ENCODE measurements around the gene PEAK1. TPM values are rescaled to one million over a fixed set of nuclear protein-coding genes. Genes with fewer than 3 reads are reported as not detected.

The PEAK1 gene
- total RNA-seq, 6 experiments from 2014 or later = 85.6 to 110 (median 95.8) TPM

DNA sequence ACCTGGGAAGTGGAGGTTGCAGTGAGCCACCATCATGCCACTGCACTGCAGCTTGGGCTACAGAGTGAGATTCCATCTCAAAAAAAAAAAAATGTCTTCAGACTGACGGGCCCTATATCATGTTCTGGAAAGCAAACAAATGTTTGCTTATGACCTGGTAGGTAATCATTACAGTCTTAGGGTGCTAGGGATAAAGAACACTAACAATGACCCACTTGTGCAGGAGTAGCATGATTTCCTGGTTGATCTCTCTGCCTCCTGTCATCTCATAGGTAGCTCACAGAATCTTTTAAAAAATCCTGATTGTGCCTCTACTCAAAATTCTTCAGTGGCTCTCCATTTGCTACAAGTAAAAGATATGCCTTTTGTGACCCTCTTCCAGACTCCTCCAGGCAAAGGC lies 274.5 kb downstream of the PEAK1 start:
- no peak for DNase-seq
- Mint-ChIP-seq H3K36me3 (ENCODE audit: low read depth) (peaks cover 48% of the 10 kb centered on the region), H3K4me3 (peak overlapping the region; percentile 81), H3K27me3 (ENCODE audit: insufficient read depth) (no peaks in the 10 kb centered on the region; the same call in 1 of the 2 replicates), H3K4me1 (ENCODE audit: low read depth) (peaks cover 71% of the 10 kb centered on the region), H3K9me3 (peaks cover 11% of the 10 kb centered on the region), H3K27ac (peak overlapping the region; percentile 96)
- TF ChIP-seq CTCF (IDR thresholded peaks at IDR 0.05) = no peak

- H3K27ac Mint-ChIP-seq = peak overlapping the region; percentile 96
- peaks cover 71% of the 10 kb centered on the region for H3K4me1 Mint-ChIP-seq (ENCODE audit: low read depth)
- no peak for TF ChIP-seq CTCF (IDR thresholded peaks at IDR 0.05)
- peaks cover 16% of the 10 kb centered on the region for H3K9me3 Mint-ChIP-seq
- H3K27me3 Mint-ChIP-seq (ENCODE audit: insufficient read depth) = no peaks in the 10 kb centered on the region; the same call in 1 of the 2 replicates
- peak overlapping the region; percentile 81 for H3K4me3 Mint-ChIP-seq
- peaks cover 52% of the 10 kb centered on the region for H3K36me3 Mint-ChIP-seq (ENCODE audit: low read depth)
- DNase-seq = peak; percentile 94
Measured at GRCh38 chr15:77144492-77145070, 275.3 kb downstream of the PEAK1 start.

DNA sequence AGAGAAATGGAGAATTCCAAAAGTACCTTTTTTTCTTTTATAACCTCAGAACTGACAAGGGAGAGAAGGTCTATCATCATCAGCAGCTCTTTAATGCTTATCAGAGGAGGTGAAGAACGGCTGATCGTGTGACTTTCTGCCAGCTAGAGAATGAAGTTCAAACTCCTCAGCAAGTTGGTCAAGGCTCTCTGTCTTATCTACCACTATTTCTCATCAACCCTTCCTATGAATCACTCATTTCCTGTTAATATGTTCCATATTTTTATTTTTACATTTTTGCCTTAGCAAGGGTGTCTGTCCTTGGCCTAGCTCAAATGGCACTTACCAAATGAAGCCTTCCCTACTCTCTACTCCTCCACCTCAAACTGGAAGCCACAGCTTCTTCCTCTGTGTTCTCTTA lies 275.9 kb downstream of the PEAK1 start:
- no peaks in the 10 kb centered on the region; the same call in 1 of the 2 replicates for H3K27me3 Mint-ChIP-seq (ENCODE audit: insufficient read depth)
- DNase-seq = peak; percentile 20
- TF ChIP-seq CTCF (IDR thresholded peaks at IDR 0.05) = no peak
- H3K36me3 Mint-ChIP-seq (ENCODE audit: low read depth) = peaks cover 55% of the 10 kb centered on the region
- peak overlapping the region; percentile 81 for H3K4me3 Mint-ChIP-seq
- H3K9me3 Mint-ChIP-seq = peaks cover 16% of the 10 kb centered on the region
- H3K27ac Mint-ChIP-seq = peak overlapping the region; percentile 96
- H3K4me1 Mint-ChIP-seq (ENCODE audit: low read depth) = peaks cover 74% of the 10 kb centered on the region

GRCh38 chr15:77143616-77144015 lies 276.3 kb downstream of the PEAK1 start:
- H3K4me3 Mint-ChIP-seq = peak overlapping the region; percentile 81
- no peak for TF ChIP-seq CTCF (IDR thresholded peaks at IDR 0.05)
- DNase-seq = no peak
- peak overlapping the region; percentile 96 for H3K27ac Mint-ChIP-seq
- H3K4me1 Mint-ChIP-seq (ENCODE audit: low read depth) = peaks cover 77% of the 10 kb centered on the region
- no peaks in the 10 kb centered on the region; the same call in 1 of the 2 replicates for H3K27me3 Mint-ChIP-seq (ENCODE audit: insufficient read depth)
- peaks cover 58% of the 10 kb centered on the region for H3K36me3 Mint-ChIP-seq (ENCODE audit: low read depth)
- H3K9me3 Mint-ChIP-seq = peaks cover 16% of the 10 kb centered on the region

DNA sequence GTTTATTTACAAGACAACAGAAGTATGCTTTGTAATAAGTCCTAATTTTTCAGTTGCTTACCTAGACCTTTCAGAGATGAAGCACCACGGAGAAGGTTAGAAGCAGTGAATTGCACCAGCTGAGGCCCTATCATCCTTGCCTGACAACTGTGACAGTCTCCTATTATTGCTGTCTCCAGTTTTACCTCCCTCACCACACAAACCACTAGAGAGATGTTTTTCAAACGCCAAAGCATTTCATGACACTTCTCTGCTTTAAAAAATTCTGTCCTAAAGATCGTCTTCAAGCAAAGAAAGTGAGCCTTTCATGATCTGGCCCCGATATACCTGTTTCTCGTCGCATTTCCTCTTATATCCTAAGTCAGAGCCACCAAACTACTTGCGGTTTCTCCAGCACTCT lies 276.7 kb downstream of the PEAK1 start:
- Mint-ChIP-seq H3K9me3 (peaks cover 16% of the 10 kb centered on the region), H3K36me3 (ENCODE audit: low read depth) (peaks cover 58% of the 10 kb centered on the region), H3K27me3 (ENCODE audit: insufficient read depth) (no peaks in the 10 kb centered on the region; the same call in 1 of the 2 replicates), H3K27ac (peak overlapping the region; percentile 96), H3K4me3 (peak overlapping the region; percentile 81), H3K4me1 (ENCODE audit: low read depth) (peaks cover 73% of the 10 kb centered on the region)
- TF ChIP-seq CTCF (IDR thresholded peaks at IDR 0.05) = no peak
- DNase-seq = no peak
